ENCODE measurements around the gene NCK2. TPM values are rescaled to one million over a fixed set of nuclear protein-coding genes. Genes with fewer than 3 reads are reported as not detected.

Gene NCK2
- total RNA-seq, 1 experiment from 2014 or later = 26.7 TPM

DNA sequence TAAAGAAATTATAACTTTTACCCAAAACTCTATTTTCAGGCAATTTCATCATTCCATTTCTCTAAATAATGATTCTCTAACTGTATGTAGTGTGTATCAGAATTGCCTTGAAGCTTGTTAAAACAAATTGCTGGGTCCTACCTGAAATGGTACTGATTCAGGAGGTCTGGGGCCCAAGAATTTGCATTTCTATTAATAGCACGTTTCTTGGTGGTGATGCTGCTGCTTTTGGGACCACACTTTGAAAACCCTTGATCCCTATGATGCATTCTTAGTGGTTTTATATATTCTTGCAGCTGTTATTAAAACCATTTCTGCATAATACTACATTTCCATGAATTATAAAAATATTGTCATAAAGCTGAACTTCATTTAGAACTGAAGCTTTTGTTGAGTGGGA, 140.7 kb downstream of the NCK2 start:
- intact Hi-C loops (cut with micrococcal nuclease) = loop anchor here (5.0 kb wide), 1 partner anchor 308 kb away; no protein-coding TSS in a partner anchor
- Histone ChIP-seq H3K27me3 (ENCODE audit: insufficient read depth, low read length) (no peaks in the 10 kb centered on the region), H3K36me3 (ENCODE audit: control insufficient read depth in 1 of 2, insufficient read depth in 2 of 2, low read length in 2 of 2) (no peaks in the 10 kb centered on the region), H3K79me2 (ENCODE audit: insufficient read depth, low read length) (no peaks in the 10 kb centered on the region), H3K4me3 (replicated peaks in 1 of 2; ENCODE audit: low read depth in 1 of 2, low read length in 2 of 2) (no peak overlapping the region), H3K4me2 (ENCODE audit: low read length) (no peak overlapping the region), H3K27ac (ENCODE audit: low read depth, low read length) (no peak overlapping the region), H3K9me3 (ENCODE audit: control insufficient read depth in 1 of 2, insufficient read depth in 1 of 2, low read depth in 1 of 2, low read length in 2 of 2) (no peaks in the 10 kb centered on the region), H3K9me2 (ENCODE audit: insufficient read depth) (no peaks in the 10 kb centered on the region), H3K4me1 (ENCODE audit: control insufficient read depth in 1 of 2, insufficient read depth in 2 of 2, low read length in 2 of 2) (no peaks in the 10 kb centered on the region), H2AFZ (ENCODE audit: low read depth, low read length, poor library complexity, severe bottlenecking) (no peak overlapping the region), H3K9ac (ENCODE audit: low read length) (no peak overlapping the region), H4K20me1 (ENCODE audit: insufficient read depth) (no peaks in the 10 kb centered on the region; the same call in 1 of the 2 replicates)
- BruUV-seq (replicated peaks) = no TSS peak
- no peak for TF ChIP-seq POLR2A (IDR thresholded peaks at IDR 0.05; ENCODE audit: borderline replicate concordance, extremely low read depth, insufficient read depth, insufficient read length)
- TF ChIP-seq ZNF274 (IDR thresholded peaks at IDR 0.05; ENCODE audit: low read depth, low read length) = no peak
- no peak for TF ChIP-seq SIN3A (IDR thresholded peaks at IDR 0.05; ENCODE audit: low read depth)
- ChIA-PET CTCF (no interaction called here), POLR2A (no interaction called here), RAD21 (ENCODE audit: low non-redundant PET in 1 of 2, low total read pairs in 2 of 2, uncharacterized antibody in 2 of 2, unreplicated experiment in 2 of 2) (no interaction called here)
- no peak for DNase-seq (ENCODE audit: low read depth, low spot score)
- ATAC-seq = no peak

DNA sequence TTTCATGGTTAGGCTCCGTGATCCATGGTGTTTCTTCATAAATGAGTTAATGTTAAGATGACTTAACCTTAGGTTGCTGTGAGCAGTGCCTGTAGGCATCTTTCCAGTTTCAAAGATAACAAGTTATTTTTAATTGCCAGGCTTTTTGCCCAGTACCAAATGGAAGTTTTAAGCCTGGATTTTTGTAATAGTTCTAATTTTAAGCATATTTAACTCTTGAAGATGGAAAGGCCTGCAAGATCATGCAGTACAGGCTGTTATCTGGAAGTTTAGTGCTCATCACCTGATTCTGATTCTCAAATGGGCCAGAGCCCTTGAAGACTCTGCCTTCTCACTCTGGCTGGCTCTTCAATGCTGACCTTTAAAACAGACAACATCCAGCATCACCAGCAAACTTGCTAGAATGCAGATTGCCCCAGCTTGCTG, 141.3 kb downstream of the NCK2 start:
- no peaks in the 10 kb centered on the region; the same call in 1 of the 2 replicates for H3K79me2 ChIP-seq (ENCODE audit: insufficient read depth, low read length)
- intact Hi-C loops (cut with micrococcal nuclease) = loop anchor here (5.0 kb wide), 1 partner anchor 309 kb away; no protein-coding TSS in a partner anchor
- POLR2A ChIA-PET = no interaction called here
- no peaks in the 10 kb centered on the region for H3K9me2 ChIP-seq (ENCODE audit: insufficient read depth)
- no peak overlapping the region for H2AFZ ChIP-seq (ENCODE audit: low read depth, low read length, poor library complexity, severe bottlenecking)
- no peak overlapping the region for H3K9ac ChIP-seq (ENCODE audit: low read length)
- no peaks in the 10 kb centered on the region for H3K4me1 ChIP-seq (ENCODE audit: control insufficient read depth in 1 of 2, insufficient read depth in 2 of 2, low read length in 2 of 2)
- H3K27me3 ChIP-seq (ENCODE audit: insufficient read depth, low read length) = no peaks in the 10 kb centered on the region
- CTCF ChIA-PET = no interaction called here
- H4K20me1 ChIP-seq (ENCODE audit: insufficient read depth) = no peaks in the 10 kb centered on the region; the same call in 1 of the 2 replicates
- TF ChIP-seq, protein P1, sequence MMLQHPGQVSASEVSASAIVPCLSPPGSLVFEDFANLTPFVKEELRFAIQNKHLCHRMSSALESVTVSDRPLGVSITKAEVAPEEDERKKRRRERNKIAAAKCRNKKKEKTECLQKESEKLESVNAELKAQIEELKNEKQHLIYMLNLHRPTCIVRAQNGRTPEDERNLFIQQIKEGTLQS (IDR thresholded peaks at IDR 0.05) = no peak
- TF ChIP-seq ZNF274 (IDR thresholded peaks at IDR 0.05; ENCODE audit: low read depth, low read length) = no peak
- TF ChIP-seq SIN3A (IDR thresholded peaks at IDR 0.05; ENCODE audit: low read depth) = no peak
- no peak for TF ChIP-seq EZH2 (IDR thresholded peaks at IDR 0.05)
- TF ChIP-seq YY1 (IDR thresholded peaks at IDR 0.05; ENCODE audit: extremely low read depth, insufficient replicate concordance, low read depth, low read length) = no peak
- TF ChIP-seq EGR1 (IDR thresholded peaks at IDR 0.05; ENCODE audit: low read depth) = no peak
- no peak for TF ChIP-seq POLR2AphosphoS5 (IDR thresholded peaks at IDR 0.05; ENCODE audit: low read depth, low read length)
- H3K9me3 ChIP-seq (ENCODE audit: control insufficient read depth in 1 of 2, insufficient read depth in 1 of 2, low read depth in 1 of 2, low read length in 2 of 2) = no peaks in the 10 kb centered on the region
- no peak overlapping the region for H3K27ac ChIP-seq (ENCODE audit: low read depth, low read length)
- BruUV-seq (replicated peaks) = no TSS peak
- H3K4me2 ChIP-seq (ENCODE audit: low read length) = no peak overlapping the region
- RAD21 ChIA-PET (ENCODE audit: low non-redundant PET in 1 of 2, low total read pairs in 2 of 2, uncharacterized antibody in 2 of 2, unreplicated experiment in 2 of 2) = no interaction called here
- ATAC-seq = no peak
- no peak for DNase-seq (ENCODE audit: low read depth, low spot score)
- no peak overlapping the region for H3K4me3 ChIP-seq (replicated peaks in 1 of 2; ENCODE audit: low read depth in 1 of 2, low read length in 2 of 2)
- no peaks in the 10 kb centered on the region for H3K36me3 ChIP-seq (ENCODE audit: control insufficient read depth in 1 of 2, insufficient read depth in 2 of 2, low read length in 2 of 2)
